ENCODE measurements around the gene LARGE1. TPM values are rescaled to one million over a fixed set of nuclear protein-coding genes. Genes with fewer than 3 reads are reported as not detected.

LARGE1 gene
- total and polyA plus RNA-seq, 2 of the 8 experiments (the other 6 are each of a cell fraction or from before 2014, with no cell fraction given) = 43.7 to 83.0 TPM

DNA sequence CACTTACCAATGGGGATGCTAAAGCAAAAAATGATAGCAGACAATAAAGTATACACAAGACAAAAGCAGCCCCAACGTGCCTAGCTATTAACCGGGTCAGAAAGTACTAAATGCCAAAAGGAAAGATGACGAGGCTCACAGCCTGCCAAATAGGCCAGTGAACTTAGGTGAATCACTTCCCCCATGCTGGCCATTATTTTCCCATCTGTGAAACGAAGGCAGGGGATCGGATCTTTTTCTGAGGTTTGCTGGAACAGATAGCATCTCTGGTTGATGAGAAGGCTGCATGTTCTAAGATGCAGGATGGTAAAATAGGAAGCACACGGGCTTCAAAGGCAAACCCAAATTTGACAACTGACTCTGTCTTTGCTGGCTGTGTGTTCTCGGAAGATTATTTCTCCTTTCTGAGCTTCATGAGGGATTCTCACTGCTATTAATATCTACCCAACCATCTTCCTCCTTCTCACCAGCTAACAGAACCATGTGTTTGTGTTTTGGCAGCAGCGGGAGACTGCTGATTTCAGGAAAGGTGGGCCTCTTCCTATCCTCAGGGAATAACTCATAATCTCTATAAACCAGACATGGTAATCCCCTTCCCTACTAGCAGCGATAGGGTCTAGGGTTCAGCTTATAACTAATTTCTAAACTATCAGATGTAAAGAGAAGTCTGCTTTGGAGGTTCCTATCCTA is 390.7 kb downstream of the LARGE1 start:
- H4K20me1 ChIP-seq (replicated peaks in 1 of 2; ENCODE audit: control insufficient read depth in 1 of 2, insufficient read depth in 2 of 2, low read length in 2 of 2) = peaks cover 0 to 2% of the 10 kb centered on the region in 2 experiments
- no peaks in the 10 kb centered on the region for H3K27me3 ChIP-seq (replicated peaks in 1 of 4; ENCODE audit: control insufficient read depth in 3 of 4, extremely low read depth in 1 of 4, insufficient read depth in 3 of 4, low read length in 3 of 4)
- no peak overlapping the region for H2BK15ac ChIP-seq (ENCODE audit: low read length)
- no peaks in the 10 kb centered on the region for H3K23me2 ChIP-seq (ENCODE audit: low read depth, low read length)
- H3K4ac ChIP-seq (replicated peaks; ENCODE audit: insufficient read length, low read depth, low read length) = no peak overlapping the region
- no peak overlapping the region for H3K4me3 ChIP-seq (ENCODE audit: extremely low read depth in 1 of 4, insufficient read depth in 2 of 4, low read depth in 3 of 4, low read length in 4 of 4)
- CTCF ChIA-PET (ENCODE audit: partially characterized antibody) = interaction anchor here (1.1 to 3.7 kb wide), 3 partner anchors 10 to 511 kb away, joined by 3 to 26 read pairs (median 3); no protein-coding TSS in a partner anchor
- H2BK20ac ChIP-seq (ENCODE audit: low read length) = no peak overlapping the region
- peaks cover 0 to 16% of the 10 kb centered on the region in 2 experiments; a peak in 2 of 4 replicates for H3K79me2 ChIP-seq (ENCODE audit: control insufficient read depth in 1 of 2, insufficient read depth in 2 of 2, low read length in 2 of 2)
- H2AK5ac ChIP-seq (ENCODE audit: low read depth, low read length) = no peak overlapping the region
- no peaks in the 10 kb centered on the region for H3K36me3 ChIP-seq (ENCODE audit: control insufficient read depth in 2 of 4, insufficient read depth in 4 of 4, low read length in 3 of 4)
- no peak overlapping the region for H3K18ac ChIP-seq (ENCODE audit: extremely low read depth, low read length)
- no peak overlapping the region for H2BK120ac ChIP-seq (replicated peaks; ENCODE audit: low read depth, low read length)
- no peak overlapping the region for H3K56ac ChIP-seq (replicated peaks; ENCODE audit: insufficient read length, low read depth, low read length)
- H3K4me2 ChIP-seq (ENCODE audit: insufficient read depth in 1 of 2, low read depth in 2 of 2, low read length in 2 of 2) = no peak overlapping the region
- H2BK5ac ChIP-seq (ENCODE audit: low read depth, low read length) = no peak overlapping the region
- H4K8ac ChIP-seq (ENCODE audit: extremely low read depth, insufficient read depth, low read length) = no peak overlapping the region
- DNase-seq (ENCODE audit: low read depth in 1 of 2, low spot score in 2 of 2) (no peak), FAIRE-seq (no peak)
- no peak overlapping the region for H3K27ac ChIP-seq (ENCODE audit: low read depth, low read length)
- POLR2A ChIA-PET (ENCODE audit: partially characterized antibody) = interaction anchor here (0.6 kb wide), 1 partner anchor 297 kb away, joined by 3 read pairs; no protein-coding TSS in a partner anchor
- 91% methylated on average over 9 of the region's 9 CpGs; no CpG with 5 or more reads in 1 of the 2 experiments for WGBS, 2 experiments (ENCODE audit: extremely low coverage in 1 of 2, insufficient coverage in 1 of 2, insufficient read length in 1 of 2, insufficient replicate concordance in 2 of 2, low coverage in 1 of 2, low lambda C conversion rate in 2 of 2, missing lambda C conversion rate in 1 of 2)
- H3K14ac ChIP-seq (ENCODE audit: insufficient read length) = no peak overlapping the region
- no peak overlapping the region for H2BK12ac ChIP-seq (ENCODE audit: low read depth, low read length)
- no peaks in the 10 kb centered on the region for H3K9me3 ChIP-seq (ENCODE audit: insufficient read depth in 2 of 2, low read depth in 1 of 2, low read length in 1 of 2)
- peaks cover 0 to 8% (median 2%) of the 10 kb centered on the region in 4 experiments; a peak in 3 of 7 replicates for H3K4me1 ChIP-seq (replicated peaks in 1 of 4; ENCODE audit: control insufficient read depth in 3 of 4, insufficient read depth in 4 of 4, low read length in 3 of 4)
- no peak overlapping the region for H2AFZ ChIP-seq (ENCODE audit: low read length)
- H3K23ac ChIP-seq (ENCODE audit: insufficient read length) = no peak overlapping the region
- peaks cover 2% of the 10 kb centered on the region; the same call in 1 of the 2 replicates for H3K79me1 ChIP-seq (ENCODE audit: low read depth, low read length)
- H3K9ac ChIP-seq (replicated peaks in 1 of 4; ENCODE audit: extremely low read depth in 1 of 4, low read depth in 3 of 4, low read length in 3 of 4) = no peak overlapping the region
- H4K91ac ChIP-seq (replicated peaks; ENCODE audit: insufficient read length, low read length) = no peak overlapping the region
- no peak overlapping the region for H4K5ac ChIP-seq (ENCODE audit: insufficient read length, low read depth, low read length)
- TF ChIP-seq SAP30 (IDR thresholded peaks at IDR 0.05; ENCODE audit: insufficient read depth, insufficient replicate concordance, low read length) (no peak), TAF7 (optimal IDR thresholded peaks at IDR 0.05; ENCODE audit: borderline replicate concordance, low read depth, low read length) (no peak), EZH2 (IDR thresholded peaks at IDR 0.05; ENCODE audit: low read depth, low read length, severe bottlenecking) (no peak), CBX8 (IDR thresholded peaks at IDR 0.05; ENCODE audit: borderline replicate concordance, low read depth, low read length) (no peak), CBX5 (IDR thresholded peaks at IDR 0.05; ENCODE audit: low read depth, low read length) (no peak), RXRA (IDR thresholded peaks at IDR 0.05; ENCODE audit: insufficient read depth, low read depth, low read length) (no peak), SRF (IDR thresholded peaks at IDR 0.05; ENCODE audit: low read depth, low read length) (no peak), SP4 (IDR thresholded peaks at IDR 0.05; ENCODE audit: low read length) (no peak), SIRT6 (IDR thresholded peaks at IDR 0.05; ENCODE audit: low read length) (no peak)
- TF ChIP-seq, protein P1, sequence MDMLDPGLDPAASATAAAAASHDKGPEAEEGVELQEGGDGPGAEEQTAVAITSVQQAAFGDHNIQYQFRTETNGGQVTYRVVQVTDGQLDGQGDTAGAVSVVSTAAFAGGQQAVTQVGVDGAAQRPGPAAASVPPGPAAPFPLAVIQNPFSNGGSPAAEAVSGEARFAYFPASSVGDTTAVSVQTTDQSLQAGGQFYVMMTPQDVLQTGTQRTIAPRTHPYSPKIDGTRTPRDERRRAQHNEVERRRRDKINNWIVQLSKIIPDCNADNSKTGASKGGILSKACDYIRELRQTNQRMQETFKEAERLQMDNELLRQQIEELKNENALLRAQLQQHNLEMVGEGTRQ (IDR thresholded peaks at IDR 0.05; ENCODE audit: low read length) = no peak
- TF ChIP-seq, protein P2, sequence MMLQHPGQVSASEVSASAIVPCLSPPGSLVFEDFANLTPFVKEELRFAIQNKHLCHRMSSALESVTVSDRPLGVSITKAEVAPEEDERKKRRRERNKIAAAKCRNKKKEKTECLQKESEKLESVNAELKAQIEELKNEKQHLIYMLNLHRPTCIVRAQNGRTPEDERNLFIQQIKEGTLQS (IDR thresholded peaks at IDR 0.05; ENCODE audit: insufficient read depth, low read depth, low read length) = no peak
